GM18508 (cell line): ENCODE results near the gene CST9.
"Not testable (repeated sequence)": the region's sequence is repeated elsewhere in the genome, so short reads cannot be mapped to it uniquely, and the experiment has no call there.

Source experiments
- ATAC-seq: cut with Tn5 transposase; IDR thresholded peaks from one replicate; pipeline ENCODE4 v1.9.1; 2021; ENCODE audit warnings: moderate number of reproducible peaks; ENCODE audit not compliant: insufficient read depth, unreplicated experiment

The CST9 gene

DNA sequence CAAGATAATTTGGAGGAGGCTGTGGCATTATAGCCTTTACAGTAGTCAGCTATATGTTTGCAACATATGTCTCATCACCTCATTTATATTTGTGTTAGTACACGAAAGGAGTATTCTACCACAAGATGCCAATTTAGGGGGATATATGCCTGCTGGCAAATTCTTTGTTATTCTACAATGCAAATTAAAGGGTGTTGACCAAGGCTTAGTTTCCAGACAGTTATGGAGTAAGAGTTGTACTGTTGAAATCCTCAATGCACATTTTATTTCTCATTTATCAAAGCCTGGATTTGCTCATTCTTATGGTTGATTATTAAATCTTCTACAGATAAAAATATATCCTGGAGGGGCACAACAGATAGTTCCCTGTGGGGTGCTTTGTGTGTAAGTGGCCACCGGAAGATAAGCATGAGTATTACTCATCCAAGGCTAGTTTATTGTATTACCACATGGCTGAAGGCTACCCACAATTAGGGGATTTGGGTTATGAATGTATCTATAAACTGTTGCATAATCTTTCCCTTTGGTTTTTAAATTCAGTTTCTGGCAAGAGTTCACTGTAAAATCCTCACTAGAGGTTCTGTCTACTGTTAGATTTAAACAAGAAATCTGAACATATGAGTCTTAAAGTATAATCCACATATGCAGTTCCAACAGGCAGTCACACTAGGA is 9.0 kb downstream of the CST9 start:
- no peak for ATAC-seq

GRCh38 chr20:23595941-23596340 is 9.8 kb downstream of the CST9 start:
- ATAC-seq = no peak

DNA sequence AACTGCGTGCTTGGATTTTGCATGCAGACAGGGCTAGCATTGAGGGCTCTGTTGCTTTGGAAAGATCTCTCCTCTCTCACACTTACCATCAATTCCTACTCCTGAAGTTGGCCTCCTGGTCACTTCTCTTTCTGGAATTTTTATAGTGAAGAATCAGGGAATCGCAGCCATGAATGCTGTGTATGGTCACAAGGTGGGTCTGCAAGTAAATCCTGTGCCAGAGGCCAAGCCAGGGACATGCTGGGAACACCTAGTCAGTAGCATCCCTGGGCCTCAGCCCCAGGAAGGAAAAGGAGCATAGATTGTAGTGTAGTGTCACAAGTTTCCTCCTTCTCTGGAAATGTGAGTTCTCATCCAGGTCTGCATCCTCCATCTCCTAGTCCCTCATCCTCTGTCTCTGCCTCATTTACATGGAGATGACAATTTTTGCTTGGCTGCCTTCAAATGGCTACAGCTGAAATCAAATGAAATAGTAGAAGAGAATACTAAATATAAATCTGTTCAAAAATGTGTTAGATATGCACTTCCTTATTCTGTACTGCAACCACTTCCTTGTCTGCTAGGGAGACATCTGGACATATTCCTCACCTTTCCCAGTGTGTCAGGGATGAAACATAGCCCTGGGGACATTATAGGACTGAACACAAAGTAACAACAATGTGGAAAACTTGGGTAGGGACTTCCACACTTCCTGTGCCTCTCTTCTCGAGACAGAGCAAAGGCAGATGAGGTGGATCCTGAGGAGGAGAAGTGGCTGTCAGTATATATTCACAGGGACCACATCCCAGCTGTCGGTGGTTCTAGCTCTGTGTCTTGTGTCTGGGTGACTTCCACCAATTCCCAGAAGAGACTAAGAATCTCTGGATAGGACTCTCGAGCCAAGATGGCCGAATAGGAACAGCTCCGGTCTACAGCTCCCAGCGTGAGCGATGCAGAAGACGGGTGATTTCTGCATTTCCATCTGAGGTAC is 17.0 kb downstream of the CST9 start:
- ATAC-seq = no peak

DNA sequence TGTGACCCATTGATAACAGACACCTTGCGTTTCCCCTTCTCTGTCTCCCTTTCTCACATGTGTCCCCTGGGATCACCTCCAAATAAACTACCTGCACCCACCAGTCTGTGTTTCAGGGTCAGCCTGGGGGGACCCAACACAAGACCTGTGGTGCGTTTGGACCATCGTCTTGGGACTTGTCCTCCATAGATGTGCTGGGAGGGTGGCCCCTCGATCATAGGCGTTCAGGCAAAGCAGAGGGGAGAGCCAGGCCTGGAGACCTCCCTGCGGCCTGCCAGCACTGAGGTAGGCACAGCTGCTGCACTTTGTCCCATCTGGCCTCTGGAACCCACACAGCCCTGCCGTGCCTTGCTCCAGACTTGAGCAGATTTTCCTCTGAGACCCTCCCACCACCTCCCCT is 18.1 kb downstream of the CST9 start:
- no peak for ATAC-seq

- ATAC-seq = no peak
These were observed 18.8 kb downstream of the CST9 start for GRCh38 chr20:23586735-23587525.

GRCh38 chr20:23585808-23586734 is 19.6 kb downstream of the CST9 start:
- ATAC-seq = no peak

DNA sequence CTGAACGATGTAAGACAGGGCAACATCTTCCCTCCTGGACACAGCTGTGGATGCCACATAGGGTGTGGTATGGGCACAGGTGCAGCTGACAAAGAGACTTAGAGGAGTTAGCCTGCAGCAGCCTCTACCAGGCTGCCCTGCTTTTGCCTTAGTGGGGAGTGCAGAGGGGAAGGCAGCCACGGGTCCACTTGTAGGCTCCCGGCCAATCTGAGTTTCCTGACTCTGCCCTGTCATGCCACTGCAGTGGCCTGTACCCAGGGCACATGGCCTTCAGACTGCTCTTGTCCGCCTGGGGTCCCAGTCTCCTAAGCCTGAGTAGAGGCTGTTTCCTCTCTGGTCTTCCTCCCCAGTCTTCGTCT is 20.3 kb downstream of the CST9 start:
- no peak for ATAC-seq

- ATAC-seq = no peak
These were observed 21.1 kb downstream of the CST9 start for GRCh38 chr20:23584434-23585199.

- no peak for ATAC-seq
These were observed 22.2 kb downstream of the CST9 start for GRCh38 chr20:23583526-23583925.

DNA sequence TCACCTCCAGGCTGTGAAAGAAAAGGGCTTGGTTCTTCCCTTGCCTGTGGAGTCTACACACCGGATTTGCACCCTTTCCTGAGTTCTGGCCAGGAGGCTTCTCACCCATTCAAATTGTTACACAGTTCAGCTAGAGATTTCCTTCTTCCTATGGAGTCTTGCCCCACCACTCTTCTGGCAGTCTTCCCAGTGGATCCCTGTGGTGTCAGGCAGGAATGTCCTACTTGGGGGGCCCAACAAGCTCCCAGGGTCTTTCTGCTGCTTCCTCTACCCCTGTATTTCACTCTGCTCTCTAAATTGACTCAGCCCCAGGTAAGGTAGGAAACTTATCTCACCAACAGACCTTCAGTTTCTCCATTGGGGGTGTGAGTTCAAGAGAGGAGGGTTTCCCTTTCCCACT is 23.4 kb downstream of the CST9 start:
- ATAC-seq = no peak

GRCh38 chr20:23581833-23582232 is 23.9 kb downstream of the CST9 start:
- ATAC-seq = not testable (repeated sequence)

DNA sequence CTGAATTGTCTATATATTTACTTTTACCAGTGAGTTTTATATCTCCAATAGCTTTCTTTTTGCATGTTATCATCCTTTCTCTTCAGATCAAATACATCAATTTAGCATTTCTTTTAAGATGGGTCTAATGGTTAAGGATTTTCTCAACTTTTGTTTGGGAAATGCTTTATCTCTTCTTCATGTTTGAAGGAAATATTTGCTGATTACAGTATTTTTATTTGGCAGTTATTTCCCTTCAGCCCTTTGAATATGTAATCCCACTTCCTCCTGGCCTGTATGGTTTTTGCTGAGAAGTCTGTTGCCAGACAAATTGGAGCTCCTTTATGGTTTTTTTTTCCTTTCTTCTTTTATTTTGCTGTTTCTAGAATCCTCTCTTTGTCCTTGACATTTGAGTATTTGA is 30.7 kb downstream of the CST9 start:
- ATAC-seq = no peak

- ATAC-seq = no peak
These were observed 35.4 kb downstream of the CST9 start for GRCh38 chr20:23570178-23570760.

DNA sequence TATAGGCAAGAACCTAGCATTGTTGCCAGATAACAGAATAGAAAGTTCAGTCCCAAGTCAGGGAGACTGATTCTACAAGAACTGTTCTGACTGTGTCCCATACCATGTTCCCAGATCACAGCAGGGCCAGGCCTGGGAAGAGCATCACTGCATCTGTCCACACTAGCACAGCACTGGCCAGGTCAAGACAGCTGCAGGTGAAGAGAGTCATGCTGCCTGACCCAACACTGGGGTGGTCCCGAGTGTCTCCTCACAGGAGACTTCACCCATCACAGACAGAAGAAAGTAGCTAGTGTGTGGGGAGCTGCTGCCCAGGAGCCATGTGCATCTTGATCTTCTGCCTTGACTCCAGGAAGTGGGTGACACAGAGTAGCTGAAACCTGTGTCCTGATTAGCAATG is 36.1 kb downstream of the CST9 start:
- ATAC-seq = no peak

DNA sequence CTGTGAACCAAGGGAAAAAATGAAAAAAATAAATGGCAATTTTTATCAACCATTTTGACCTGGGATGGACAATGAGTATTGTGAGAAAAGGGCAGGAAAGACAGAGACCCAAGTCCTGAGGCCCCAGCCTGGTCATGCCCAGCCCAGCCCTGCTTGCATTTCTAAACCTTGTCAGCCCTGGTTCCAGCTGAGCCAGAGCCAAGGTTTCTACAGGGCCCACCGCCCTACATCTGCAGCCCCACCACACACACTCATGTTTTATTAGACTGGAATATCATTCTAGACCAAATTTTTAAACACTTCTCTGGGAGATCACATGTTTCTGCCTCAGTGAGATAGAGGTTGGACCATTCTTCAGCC is 36.8 kb downstream of the CST9 start:
- ATAC-seq = no peak

GRCh38 chr20:23568320-23568970 is 37.3 kb downstream of the CST9 start, which contains the start of gene CST9L:
Gene CST9L (minus strand): TSS chr20:23568484. CDS start chr20:23568450, 34 bp downstream.
- ATAC-seq = no peak

DNA sequence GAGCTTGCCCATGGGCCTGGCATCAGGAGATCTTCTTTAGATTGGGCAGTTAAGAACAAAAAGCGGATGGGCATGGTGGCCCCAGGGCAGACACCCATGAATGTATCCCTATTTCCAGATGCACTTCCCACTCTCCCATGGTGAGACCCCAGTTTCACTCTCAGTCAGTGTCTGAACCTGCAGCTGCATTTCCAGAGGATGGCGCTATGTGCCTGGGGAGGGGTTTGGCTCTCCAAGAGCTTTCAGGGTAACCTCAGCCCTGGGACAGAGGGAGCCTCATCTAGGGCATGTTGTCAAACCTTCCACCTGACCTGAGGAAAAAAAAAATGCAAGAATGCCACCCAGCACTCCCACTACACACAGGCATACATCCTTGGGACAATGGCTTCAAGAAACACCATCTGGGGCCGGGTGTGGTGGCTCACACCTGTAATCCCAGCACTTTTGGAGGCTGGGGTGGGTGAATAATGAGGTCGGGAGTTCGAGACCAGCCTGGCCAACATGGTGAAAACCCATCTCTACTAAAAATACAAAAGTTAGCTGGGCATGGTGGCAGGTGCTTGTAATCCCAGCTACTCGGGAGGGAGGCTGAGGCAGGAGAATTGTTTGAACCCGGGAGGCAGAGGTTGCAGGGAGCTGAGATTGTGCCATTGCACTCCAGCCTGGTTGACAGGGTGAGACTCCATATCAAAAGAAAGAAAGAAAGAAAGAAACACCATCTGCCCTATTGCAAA is 39.4 kb downstream of the CST9 start:
- no peak for ATAC-seq
